GM18508 (cell line): Measurements from ENCODE around the gene CDC45.

Source experiments
- ATAC-seq: cut with Tn5 transposase; IDR thresholded peaks from one replicate; pipeline ENCODE4 v1.9.1; 2021; ENCODE audit warnings: moderate number of reproducible peaks; ENCODE audit not compliant: insufficient read depth, unreplicated experiment

The CDC45 gene

DNA sequence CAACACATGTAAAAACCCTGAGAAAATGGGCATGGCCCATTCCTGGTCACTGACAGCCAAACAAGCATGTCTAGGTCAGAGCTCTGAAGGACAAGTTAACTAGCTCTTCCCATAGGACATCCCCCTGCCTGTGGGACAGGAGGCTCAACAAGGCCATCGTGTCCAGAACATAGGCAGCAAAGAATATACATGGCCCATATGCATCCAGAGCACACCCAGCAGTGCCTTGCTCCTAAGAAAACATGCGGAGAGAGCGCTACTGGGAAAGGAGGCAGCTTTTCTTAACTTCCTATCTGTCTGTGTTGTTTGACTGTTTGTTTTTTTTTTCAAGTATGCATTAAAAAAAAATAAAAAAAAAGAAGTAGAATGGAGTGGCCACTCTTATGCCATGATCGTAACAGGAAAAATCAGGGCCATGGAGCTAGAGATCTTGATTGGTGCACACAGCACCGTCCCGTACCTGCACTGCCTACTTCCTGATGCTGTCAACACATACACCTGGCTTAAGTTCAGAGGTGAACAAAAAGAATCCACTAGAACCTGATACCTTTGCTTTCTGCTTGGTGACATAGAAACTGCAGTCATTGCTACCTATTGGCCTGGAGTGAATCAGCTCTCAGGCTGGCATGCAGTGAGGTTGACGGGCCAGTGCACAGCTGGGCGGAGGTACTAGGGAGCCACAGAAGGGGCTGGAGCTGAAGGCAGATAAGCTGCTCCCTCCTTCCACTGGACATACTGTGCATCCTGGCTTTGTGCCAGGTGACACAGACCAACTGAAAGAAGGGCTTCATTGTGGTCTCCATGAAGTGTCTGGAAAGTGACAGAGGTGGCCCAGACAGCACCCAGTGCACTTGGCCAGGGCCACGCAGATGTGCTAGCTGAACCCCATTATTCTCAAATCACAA lies 12.6 kb upstream of the CDC45 start:
- no peak for ATAC-seq

- ATAC-seq, result no peak
Observed at GRCh38 chr22:19467912-19468311, 11.8 kb upstream of the CDC45 start.

DNA sequence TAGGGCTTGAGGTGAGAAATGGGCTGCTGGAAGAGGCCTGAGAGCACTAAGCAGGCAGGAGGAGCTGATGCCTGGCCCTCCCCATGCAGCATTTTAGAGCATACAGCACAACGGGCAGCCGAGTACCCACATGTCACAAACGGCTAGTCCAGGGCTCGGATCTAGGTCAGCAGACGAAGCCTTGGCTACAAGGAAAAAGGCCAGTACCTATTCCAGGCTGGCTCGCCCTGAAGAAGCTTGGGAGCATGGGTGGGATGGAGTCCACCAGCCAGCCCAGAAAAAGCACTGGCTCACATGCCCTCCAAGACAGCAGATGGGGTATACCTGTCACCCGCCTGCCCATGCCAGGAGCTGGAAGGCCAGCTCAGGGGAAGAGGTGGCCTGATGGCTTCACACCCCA lies 10.3 kb upstream of the CDC45 start:
- no peak for ATAC-seq

DNA sequence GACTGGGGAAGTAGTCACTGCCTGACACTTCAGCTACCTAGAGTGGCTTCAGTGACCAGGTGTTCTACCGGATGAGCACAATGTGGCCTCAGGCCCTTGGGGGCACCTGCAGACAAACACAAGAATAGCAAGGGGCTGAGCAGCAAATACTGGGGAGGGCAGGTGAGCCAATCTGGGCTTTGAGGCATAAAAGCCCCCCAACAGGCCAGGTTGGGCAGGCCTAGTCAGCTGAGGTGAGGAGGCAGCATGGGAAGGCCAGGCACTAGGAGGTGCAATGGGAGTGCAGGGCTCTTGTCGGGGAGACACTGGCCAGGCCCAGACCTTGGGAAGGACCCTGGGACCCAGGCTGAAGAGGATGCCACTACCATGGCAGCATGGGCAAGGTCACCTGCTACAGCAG lies 9.7 kb upstream of the CDC45 start:
- ATAC-seq, result no peak

DNA sequence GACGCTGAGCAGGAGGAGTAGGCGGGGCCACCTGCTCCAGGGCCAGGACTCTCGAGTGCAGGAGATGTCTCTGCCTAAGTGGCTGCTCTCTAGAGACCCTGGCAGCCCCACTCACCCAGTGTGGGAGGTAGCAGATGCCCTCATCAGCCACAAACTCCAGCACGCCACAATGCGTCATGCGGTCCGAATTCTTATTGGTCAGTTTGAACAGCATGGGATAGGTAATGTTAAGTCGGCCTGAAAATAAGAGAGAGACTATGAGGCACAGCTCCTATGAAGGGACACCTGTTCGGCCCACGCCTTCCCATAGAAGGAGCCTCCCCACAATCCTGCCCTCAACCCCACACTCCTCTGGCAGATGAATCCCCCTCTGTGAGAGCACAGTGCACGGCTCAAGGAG lies 8.1 kb upstream of the CDC45 start:
- ATAC-seq, result no peak

DNA sequence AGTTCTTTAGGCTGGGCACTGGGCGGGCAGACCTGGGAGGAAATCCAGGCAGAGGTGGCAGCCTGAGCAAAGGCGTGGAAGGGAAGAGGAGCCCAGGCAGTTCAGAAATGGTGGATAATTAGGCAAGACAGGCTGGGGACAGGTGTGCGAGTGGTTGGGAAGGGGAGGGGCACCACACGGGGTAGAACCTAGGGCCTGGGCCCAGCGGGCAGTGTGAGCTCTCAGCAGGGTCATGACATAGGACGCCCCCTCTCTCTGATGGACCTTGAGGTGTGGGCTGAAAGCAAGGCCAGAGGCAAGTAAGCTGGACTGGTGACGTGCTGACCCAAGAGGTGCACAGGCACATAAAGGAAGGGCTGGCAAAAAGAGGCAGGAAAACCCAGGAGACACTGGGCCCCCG lies 7.5 kb upstream of the CDC45 start:
- no peak for ATAC-seq

- ATAC-seq, result no peak
Observed at GRCh38 chr22:19473578-19473977, 6.1 kb upstream of the CDC45 start.

GRCh38 chr22:19476023-19476422 lies 3.7 kb upstream of the CDC45 start:
- no peak for ATAC-seq

DNA sequence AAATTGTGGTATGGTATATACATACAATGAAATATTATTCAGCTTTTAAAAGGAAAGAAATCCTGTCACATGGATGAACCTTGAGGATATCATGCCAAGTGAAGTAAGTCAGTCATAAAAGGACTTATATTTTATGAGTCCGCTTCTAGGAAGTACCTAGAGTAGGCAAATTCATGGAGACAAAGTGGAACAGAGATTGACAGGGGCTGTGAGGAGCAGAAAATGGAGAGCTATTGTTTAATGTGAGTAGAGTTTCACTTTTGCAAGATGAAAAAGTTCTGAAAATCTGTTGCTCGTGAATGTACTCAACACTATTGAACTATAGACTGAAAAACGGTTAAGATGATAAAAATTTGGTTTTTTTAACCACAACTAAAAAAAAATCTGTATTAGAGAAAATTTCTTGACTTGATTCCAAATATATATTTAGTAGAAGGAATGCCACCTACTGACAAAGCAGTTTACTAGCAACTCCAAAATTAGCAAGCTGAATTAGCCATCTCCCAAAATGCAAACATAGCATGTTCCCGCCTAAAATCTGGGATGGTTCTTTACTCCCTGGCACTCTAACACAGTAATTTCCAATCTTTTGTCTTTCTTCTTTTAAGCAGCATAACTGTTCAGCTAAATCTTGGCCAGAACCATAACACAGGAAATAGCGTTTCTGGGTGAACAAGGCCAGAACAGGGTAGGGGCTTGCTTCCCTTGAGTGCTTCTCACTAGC lies 2.2 kb upstream of the CDC45 start:
- no peak for ATAC-seq

DNA sequence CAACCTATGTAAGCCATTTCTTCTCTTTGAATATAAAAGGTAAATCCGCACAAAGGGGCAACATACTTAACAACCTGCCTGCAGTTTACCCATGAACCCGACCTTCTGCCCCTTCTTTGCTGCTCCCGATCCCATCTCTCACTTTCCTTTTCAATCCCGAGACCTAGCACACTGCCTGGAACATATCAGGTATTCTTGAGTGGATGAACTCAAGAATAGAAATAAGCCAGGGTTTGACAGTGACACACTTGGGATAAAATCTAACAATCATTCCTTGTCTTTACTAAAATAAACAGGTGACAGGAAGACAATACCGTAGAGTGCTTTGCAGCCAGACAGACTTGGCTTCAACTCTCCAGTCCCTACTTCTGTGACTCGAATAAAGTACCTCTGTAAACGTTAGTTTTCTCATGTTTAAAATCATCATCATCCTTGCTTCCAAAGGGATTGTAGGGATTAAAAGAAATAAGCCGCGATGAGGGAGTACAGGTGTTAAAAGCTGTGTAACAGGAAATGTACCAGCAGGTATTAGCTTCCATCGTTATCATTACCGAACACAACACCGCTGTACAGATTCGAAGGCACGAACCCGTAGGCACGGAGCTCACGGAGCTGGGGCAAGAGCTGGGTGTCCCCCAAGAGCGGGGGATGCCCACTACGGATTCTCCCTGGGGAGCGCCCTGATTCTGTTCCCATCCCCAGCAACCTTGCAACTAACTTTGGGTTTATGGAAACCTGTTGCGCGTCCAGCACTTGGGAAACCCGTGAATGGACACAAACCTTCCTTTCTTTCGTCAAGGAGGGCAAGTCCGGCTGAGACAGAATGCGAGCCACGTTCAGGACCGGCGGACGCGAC lies 1.4 kb upstream of the CDC45 start:
- ATAC-seq, result no peak

GRCh38 chr22:19478901-19479354 lies 792 bp upstream of the CDC45 start, which contains the start of gene UFD1:
TSS of gene UFD1 (minus strand) at chr22:19479193. CDS start at chr22:19479085, 108 bp downstream.
- peak; percentile 26 for ATAC-seq

DNA sequence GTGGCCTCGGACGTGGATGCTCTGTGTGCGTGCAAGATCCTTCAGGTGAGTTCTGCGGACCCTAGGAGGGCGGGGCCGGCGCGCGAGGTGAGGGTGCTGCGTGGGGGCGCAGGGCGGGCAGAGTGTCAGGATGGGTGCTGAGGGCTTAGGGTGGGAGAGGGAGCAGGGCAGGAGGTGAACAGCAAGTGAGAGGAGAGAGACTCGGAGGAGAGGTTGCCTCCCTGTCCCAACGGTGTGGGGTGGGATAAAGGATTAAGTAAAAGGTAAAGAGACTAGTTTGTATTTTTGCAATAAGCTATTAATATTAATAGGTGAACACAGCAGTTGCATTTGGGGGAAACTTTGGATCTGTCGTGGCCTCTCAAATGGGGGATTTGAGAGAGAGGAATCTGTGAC lies 451 bp downstream of the CDC45 start:
- ATAC-seq, result no peak

GRCh38 chr22:19480789-19481188 lies 1.1 kb downstream of the CDC45 start:
- no peak for ATAC-seq

GRCh38 chr22:19482297-19482696 lies 2.6 kb downstream of the CDC45 start:
- ATAC-seq, result no peak

DNA sequence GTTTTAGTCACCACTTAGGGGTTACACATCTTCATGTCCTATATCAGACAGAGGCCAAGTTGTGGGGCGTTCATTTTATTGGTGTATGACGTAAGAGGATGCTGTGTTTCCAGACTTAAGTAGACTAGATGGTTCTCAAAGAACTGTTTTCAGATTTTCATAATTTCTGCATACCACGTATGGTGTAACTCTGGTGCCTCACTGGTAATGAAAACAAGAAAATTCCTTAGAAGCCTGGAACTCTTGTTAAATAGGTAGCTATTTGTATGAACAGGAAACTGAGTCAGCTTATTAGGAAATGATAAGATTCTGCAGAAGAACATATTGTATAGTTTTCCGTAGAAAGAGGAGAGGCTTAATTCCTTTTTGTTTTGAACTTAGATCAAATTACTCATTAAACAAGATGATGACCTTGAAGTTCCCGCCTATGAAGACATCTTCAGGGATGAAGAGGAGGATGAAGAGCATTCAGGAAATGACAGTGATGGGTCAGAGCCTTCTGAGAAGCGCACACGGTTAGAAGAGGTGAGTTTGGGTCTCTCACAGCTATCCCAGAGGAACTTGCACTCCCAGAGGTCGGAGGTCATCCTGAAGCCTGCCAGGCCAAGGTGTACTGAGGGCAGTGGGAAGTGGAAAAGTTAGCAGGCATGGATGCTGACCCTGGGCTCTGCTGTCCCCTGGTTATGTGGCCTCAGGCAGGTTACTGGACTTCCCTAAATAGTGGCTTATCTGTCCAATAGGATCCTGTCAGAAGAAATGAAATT lies 3.9 kb downstream of the CDC45 start:
- ATAC-seq, result no peak

DNA sequence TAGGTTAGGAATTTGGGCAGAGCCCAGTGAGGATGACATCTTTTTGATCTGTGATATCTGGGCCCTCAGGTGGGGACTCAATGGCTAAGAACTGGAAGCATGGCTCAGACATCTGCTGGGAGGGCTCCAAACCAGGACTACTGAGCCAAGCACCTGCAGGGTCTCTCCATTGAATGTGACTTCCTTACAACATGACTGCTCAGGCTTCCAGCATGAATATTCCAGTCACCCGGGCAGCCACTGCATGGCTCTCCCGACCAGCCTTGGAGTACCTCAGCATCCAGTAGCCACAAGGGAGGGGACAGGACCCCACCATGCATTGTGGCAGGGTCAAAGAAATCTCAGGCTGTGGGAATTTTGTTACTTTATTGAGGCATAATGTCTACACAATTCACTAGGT lies 8.6 kb downstream of the CDC45 start:
- no peak for ATAC-seq

DNA sequence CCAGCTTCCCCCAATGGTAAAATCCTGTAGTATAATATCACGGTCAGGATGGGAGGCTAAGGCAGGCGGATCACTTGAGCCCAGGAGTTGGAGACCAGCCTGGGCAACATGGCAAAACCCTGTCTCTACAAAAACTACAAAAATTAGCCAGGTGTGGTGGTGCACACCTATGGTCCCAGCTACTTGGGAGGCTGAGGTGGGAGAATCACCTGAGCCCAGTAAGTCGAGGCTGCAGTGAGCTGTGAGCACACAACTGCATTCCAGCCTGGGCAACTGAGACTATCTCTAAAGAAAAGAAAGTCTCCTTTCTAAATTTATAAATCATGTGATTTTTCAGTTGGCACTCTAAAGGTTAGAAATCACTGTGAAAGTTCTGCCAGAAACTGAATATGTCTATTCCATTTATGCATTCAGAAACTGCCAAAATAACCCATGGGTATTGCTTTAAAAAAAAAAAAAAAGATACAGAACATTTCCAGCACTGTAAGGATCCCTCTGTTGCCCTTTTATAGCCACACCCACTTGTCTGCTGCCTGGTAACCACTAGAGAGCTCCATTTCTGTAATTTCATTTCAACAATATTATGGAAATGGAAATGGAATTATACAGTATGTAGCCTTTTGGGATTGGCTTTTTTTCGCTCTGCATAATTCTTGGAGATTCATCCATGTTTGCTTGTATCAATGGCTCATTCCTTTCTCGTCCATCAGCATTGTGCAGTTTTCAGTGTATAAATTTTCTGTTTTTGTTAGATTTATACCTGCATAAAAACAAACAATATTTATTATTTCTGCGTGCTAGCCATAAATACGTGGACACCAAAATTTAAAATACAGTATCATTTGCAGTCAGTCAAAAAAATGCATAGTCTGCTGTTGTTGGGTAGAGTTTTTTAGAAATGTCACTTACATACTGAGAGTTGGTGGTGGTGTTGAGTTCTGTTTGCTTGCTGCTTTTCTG lies 9.4 kb downstream of the CDC45 start:
- no peak for ATAC-seq

GRCh38 chr22:19490628-19491230 lies 11.0 kb downstream of the CDC45 start:
- ATAC-seq, result no peak
